ENCODE data around the gene ZIC1.

Gene ZIC1

DNA sequence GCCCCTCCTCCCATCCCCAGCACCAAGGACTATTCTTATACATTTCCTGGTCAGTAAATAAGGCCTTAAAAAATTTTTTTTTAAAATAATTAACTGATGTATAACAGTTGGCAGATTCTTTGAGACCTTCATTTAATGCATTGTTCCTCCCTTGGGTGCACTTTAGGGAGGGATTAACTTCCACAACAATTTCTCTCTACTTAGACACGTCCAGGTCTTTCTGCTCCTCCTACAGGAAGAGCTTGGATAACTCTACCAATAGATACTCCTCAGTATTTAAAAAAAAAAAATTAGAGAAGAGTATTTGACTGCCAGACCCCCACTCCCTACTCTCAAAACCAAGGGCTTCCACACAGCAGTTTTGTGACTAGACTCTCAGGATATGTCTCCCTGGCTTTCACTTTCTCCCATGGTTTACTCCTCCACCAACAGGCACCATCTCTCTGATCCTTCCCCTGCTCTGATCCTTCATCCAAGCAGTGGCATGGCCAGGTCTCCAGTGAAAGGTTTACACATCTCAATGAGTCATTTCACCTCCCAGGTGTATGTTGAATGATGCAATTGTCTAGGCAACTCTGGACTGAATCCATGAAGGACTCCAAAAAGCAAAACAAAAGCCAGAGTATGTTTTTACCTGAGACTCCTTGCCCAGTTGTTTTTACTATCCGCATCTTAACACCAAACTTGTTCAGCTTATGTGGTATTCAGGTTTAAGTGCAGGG lies 10.2 kb upstream of the ZIC1 start:
- H3K9me3 ChIP-seq (ENCODE audit: severe bottlenecking): no peaks in the 10 kb centered on the region
- H3K36me3 ChIP-seq (ENCODE audit: low read depth): no peaks in the 10 kb centered on the region
- H3K4me1 ChIP-seq (ENCODE audit: insufficient read depth, poor library complexity, severe bottlenecking): no peaks in the 10 kb centered on the region
- TF ChIP-seq, protein P1, sequence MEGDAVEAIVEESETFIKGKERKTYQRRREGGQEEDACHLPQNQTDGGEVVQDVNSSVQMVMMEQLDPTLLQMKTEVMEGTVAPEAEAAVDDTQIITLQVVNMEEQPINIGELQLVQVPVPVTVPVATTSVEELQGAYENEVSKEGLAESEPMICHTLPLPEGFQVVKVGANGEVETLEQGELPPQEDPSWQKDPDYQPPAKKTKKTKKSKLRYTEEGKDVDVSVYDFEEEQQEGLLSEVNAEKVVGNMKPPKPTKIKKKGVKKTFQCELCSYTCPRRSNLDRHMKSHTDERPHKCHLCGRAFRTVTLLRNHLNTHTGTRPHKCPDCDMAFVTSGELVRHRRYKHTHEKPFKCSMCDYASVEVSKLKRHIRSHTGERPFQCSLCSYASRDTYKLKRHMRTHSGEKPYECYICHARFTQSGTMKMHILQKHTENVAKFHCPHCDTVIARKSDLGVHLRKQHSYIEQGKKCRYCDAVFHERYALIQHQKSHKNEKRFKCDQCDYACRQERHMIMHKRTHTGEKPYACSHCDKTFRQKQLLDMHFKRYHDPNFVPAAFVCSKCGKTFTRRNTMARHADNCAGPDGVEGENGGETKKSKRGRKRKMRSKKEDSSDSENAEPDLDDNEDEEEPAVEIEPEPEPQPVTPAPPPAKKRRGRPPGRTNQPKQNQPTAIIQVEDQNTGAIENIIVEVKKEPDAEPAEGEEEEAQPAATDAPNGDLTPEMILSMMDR (IDR thresholded peaks at IDR 0.05; ENCODE audit: poor library complexity, severe bottlenecking): no peak
- no peak overlapping the region for H3K27ac ChIP-seq (ENCODE audit: poor library complexity, severe bottlenecking)
- DNase-seq (ENCODE audit: low spot score) (no peak), ATAC-seq (ENCODE audit: low read depth) (peak; percentile 65)
- peaks cover 98% of the 10 kb centered on the region for H3K27me3 ChIP-seq (ENCODE audit: insufficient read depth, poor library complexity, severe bottlenecking)
- H3K4me3 ChIP-seq (ENCODE audit: severe bottlenecking): no peak overlapping the region

DNA sequence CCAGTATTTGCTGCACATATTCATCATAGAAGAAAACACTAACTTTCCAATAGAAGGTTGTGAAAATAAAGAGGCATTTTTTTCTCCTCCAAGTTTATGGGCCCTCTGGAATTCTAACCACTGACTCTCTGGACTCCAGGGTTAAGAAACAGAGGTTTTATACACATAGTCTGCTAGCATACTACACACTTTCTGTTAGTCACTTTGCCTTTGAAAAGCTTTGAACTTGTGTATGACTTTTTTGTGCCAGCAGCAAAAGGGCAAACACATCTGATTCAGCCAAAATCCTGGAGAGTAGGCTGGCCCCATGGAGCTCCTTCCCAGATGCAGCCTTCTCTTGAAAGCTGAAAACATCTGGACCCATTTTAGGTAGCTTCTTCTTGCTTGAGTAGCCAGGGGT lies 9.1 kb upstream of the ZIC1 start:
- DNase-seq (ENCODE audit: low spot score) (no peak), ATAC-seq (ENCODE audit: low read depth) (no peak)
- no peaks in the 10 kb centered on the region for H3K36me3 ChIP-seq (ENCODE audit: low read depth)
- peaks cover 98% of the 10 kb centered on the region for H3K27me3 ChIP-seq (ENCODE audit: insufficient read depth, poor library complexity, severe bottlenecking)
- TF ChIP-seq, protein P1 (IDR thresholded peaks at IDR 0.05; ENCODE audit: poor library complexity, severe bottlenecking): no peak
- H3K9me3 ChIP-seq (ENCODE audit: severe bottlenecking): no peaks in the 10 kb centered on the region
- no peaks in the 10 kb centered on the region for H3K4me1 ChIP-seq (ENCODE audit: insufficient read depth, poor library complexity, severe bottlenecking)
- H3K27ac ChIP-seq (ENCODE audit: poor library complexity, severe bottlenecking): no peak overlapping the region
- no peak overlapping the region for H3K4me3 ChIP-seq (ENCODE audit: severe bottlenecking)

DNA sequence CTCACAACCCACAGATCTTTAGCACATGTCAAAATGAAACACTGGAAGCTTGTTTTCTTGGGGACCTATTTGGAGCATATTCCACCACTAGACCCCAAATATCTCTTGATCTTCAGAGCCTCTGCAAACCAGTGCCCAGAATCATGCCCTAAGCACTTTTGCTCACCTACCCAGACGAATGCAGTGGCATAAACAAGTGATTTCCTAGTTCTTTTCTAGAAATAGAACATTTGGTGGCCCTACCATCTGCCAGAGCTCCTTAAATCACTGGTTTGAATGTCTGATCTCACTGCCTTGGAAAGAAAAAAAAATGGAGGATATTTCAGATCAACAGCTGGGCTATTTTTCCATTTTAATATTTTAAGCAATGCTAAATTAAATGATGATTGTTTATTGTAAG lies 8.2 kb upstream of the ZIC1 start:
- no peak overlapping the region for H3K4me3 ChIP-seq (ENCODE audit: severe bottlenecking)
- no peaks in the 10 kb centered on the region for H3K36me3 ChIP-seq (ENCODE audit: low read depth)
- H3K27me3 ChIP-seq (ENCODE audit: insufficient read depth, poor library complexity, severe bottlenecking): peaks cover 98% of the 10 kb centered on the region
- TF ChIP-seq, protein P1 (IDR thresholded peaks at IDR 0.05; ENCODE audit: poor library complexity, severe bottlenecking): no peak
- H3K27ac ChIP-seq (ENCODE audit: poor library complexity, severe bottlenecking): no peak overlapping the region
- no peaks in the 10 kb centered on the region for H3K4me1 ChIP-seq (ENCODE audit: insufficient read depth, poor library complexity, severe bottlenecking)
- H3K9me3 ChIP-seq (ENCODE audit: severe bottlenecking): no peaks in the 10 kb centered on the region
- no peak for DNase-seq (ENCODE audit: low spot score)
- ATAC-seq (ENCODE audit: low read depth): no peak

DNA sequence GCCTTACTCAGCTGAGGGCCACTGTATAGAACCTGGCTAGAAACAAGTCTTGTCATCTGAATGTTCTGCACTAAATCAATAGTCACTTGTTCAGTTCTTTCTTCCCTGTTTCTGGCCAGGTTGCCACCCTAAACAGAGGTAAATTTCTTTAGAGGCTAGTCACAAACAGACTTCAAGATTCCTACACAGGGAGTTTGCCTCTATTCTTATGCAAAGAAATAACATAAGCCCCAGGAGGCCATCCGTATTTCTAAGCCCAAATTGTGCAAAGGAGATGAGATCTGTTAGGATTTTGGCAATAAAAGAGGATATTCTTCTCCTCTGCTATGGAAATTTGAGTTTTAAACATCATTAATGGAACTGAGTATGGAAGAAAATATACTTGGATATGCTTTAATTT lies 7.7 kb upstream of the ZIC1 start:
- DNase-seq (ENCODE audit: low spot score): no peak
- TF ChIP-seq, protein P1 (IDR thresholded peaks at IDR 0.05; ENCODE audit: poor library complexity, severe bottlenecking): no peak
- Histone ChIP-seq H3K27me3 (ENCODE audit: insufficient read depth, poor library complexity, severe bottlenecking) (peaks cover 98% of the 10 kb centered on the region), H3K27ac (ENCODE audit: poor library complexity, severe bottlenecking) (no peak overlapping the region), H3K4me1 (ENCODE audit: insufficient read depth, poor library complexity, severe bottlenecking) (no peaks in the 10 kb centered on the region), H3K9me3 (ENCODE audit: severe bottlenecking) (no peaks in the 10 kb centered on the region), H3K4me3 (ENCODE audit: severe bottlenecking) (no peak overlapping the region), H3K36me3 (ENCODE audit: low read depth) (no peaks in the 10 kb centered on the region)
- ATAC-seq (ENCODE audit: low read depth): no peak

DNA sequence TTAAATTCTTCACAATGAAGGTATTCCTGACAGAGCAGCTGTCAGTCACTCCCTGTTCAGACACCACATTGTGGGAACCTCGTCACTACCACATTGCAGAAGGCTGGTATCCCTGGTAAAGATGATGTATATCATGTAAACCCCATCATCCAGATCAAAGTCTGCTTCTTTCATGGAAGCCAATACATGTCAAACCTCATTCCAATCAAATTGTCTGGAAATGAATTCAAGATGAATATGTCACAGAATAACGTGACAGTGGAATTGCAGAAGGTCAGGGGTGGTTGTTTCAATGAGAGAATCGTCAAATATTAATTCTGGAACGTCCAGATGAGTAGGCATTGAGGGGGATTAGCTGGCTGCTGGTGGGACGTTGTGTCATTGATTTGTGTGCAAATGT lies 7.0 kb upstream of the ZIC1 start:
- DNase-seq (ENCODE audit: low spot score) (no peak), ATAC-seq (ENCODE audit: low read depth) (no peak)
- Histone ChIP-seq H3K27ac (ENCODE audit: poor library complexity, severe bottlenecking) (no peak overlapping the region), H3K4me1 (ENCODE audit: insufficient read depth, poor library complexity, severe bottlenecking) (no peaks in the 10 kb centered on the region), H3K9me3 (ENCODE audit: severe bottlenecking) (no peaks in the 10 kb centered on the region), H3K36me3 (ENCODE audit: low read depth) (no peaks in the 10 kb centered on the region), H3K27me3 (ENCODE audit: insufficient read depth, poor library complexity, severe bottlenecking) (peaks cover 98% of the 10 kb centered on the region), H3K4me3 (ENCODE audit: severe bottlenecking) (no peak overlapping the region)
- TF ChIP-seq, protein P1 (IDR thresholded peaks at IDR 0.05; ENCODE audit: poor library complexity, severe bottlenecking): no peak

All from RWPE2 (cell line).